ENCODE results near the gene NKX2-1.

The NKX2-1 gene

GRCh38 chr14:36517242-36518030 lies 2.6 kb downstream of the NKX2-1 start:
- no peak for DNase-seq

GRCh38 chr14:36516719-36517241 lies 3.3 kb downstream of the NKX2-1 start:
- no peak for DNase-seq

- no peak for DNase-seq
Observed at GRCh38 chr14:36515896-36516718, 3.9 kb downstream of the NKX2-1 start.

- no peak for DNase-seq
Observed at GRCh38 chr14:36515105-36515593, 4.9 kb downstream of the NKX2-1 start.

GRCh38 chr14:36514278-36515104 lies 5.5 kb downstream of the NKX2-1 start:
- no peak for DNase-seq

DNA sequence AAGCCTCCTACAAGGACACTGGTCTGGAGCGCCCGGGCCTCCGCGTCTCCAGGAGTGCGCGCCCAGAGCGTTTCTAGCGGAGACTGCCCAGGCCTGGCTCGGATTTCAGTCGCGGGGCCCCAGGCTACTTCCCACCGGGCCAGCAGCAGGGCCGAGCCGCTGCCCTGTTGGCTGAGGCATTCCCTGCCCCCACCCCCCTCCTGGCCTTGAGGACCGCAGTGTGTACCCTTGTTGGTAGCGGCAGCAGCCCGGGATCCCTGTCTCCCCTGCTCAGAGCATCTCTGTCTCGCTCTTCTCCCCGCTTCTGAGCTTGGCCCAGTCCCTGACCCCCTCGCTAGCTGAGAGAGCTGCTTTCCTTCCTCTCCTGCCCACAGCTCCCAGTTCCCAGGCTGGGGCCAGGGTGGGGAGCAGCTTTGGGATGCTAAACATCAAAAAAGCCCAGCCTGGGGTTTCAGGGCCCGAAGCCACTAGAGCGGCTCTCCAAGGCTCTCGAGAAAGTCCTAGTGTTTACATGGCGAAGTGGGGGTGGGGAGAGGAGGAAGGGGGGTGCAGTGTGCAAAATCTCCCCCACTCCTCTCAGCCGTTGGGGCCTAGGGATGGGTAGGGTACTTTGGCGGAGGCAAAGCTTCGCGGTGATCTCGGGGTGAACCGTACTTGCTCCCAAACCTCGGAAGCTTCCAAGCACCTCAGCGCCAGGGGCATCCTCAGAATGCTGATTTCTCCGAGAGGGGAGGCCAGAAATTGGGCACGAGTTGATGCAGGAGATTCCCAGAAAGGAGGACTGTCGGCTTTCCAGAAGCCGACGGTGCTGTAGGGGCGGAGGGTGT lies 6.4 kb downstream of the NKX2-1 start:
- no peak for DNase-seq

DNA sequence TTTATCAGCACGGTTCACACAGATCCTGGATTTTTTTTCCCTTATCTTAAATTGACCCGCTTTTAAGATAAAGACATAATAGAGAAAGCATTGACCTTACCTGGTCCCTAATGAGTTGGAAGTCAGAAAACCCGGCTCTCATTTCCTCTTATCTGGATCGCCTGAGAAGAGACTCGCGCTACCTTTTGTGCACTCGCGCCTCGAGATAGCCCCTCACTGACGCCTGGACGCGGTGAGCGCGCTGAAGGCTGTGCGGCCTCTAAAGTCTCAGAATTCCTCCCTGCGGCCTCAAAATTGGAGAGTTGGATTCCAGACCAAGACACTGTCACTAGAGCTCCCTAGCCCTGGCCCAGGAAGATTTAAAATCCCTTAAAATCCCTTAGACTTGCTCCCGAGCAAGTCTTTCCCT lies 7.0 kb downstream of the NKX2-1 start:
- DNase-seq = no peak

DNA sequence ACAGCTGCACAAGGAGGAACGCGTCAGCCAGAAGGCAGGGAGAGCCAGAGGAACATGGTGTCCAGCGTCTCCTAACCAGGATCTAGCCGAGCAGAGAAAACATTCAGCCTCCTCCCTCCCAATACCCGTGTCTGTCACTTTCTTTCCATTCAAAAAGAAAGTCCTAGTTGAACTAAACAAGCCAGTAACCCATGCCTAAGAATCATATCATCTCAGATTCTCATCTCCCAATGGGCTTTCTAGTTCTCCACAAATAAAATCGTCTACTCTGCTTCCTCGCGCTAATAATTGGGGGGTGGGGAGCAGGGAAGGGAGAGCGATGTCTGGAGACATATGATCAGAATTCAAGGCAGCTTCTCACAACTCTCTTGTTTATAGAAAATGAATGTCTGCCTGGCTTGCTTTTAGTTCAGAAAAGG lies 7.4 kb downstream of the NKX2-1 start:
- DNase-seq = no peak

- no peak for DNase-seq
Observed at GRCh38 chr14:36511981-36512584, 7.9 kb downstream of the NKX2-1 start.

- DNase-seq = no peak
Observed at GRCh38 chr14:36510874-36511273, 9.2 kb downstream of the NKX2-1 start.

GRCh38 chr14:36510078-36510799 lies 9.8 kb downstream of the NKX2-1 start:
- DNase-seq = no peak

- DNase-seq = no peak
Observed at GRCh38 chr14:36509069-36509917, 10.7 kb downstream of the NKX2-1 start.

DNA sequence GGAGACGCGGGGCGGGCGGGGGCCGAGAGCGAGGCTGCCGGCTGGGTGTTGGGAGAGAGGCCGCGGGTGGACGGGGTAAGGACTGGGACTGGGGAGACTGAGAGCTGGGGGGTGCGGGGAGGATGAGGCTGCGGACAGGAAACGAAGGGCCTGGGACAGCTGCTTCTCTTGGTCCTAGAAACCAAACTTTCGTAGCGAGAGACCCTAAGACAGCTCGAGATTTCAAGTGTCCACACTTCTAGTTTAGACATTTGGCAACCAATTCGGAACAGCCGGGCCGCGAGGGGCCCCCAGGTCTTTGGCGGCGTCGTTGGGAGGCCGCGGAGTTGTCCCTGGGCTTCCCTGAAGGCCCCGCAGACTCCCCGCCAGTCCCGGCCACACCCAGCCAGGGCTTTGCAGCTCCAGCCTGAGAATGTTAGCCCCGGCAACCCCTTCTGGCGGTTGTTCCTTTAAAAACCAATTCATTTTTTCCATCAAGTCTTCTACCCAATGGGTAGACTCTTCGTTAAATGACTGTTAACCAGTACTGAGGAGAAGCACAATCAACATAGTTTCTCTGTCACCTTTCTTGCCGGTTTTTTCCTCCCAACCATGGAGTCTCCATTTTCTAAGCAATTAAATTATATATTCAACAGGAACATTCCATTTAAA lies 11.5 kb downstream of the NKX2-1 start:
- DNase-seq = no peak

- no peak for DNase-seq
Observed at GRCh38 chr14:36507847-36508417, 12.1 kb downstream of the NKX2-1 start.

- no peak for DNase-seq
Observed at GRCh38 chr14:36506732-36507614, 13.1 kb downstream of the NKX2-1 start.

- DNase-seq = no peak
Observed at GRCh38 chr14:36505892-36506731, 13.9 kb downstream of the NKX2-1 start.

All from activated T-cell treated with anti-CD3 and anti-CD28 coated beads, Interleukin-2, amount 50 U/mL, for 1 hour (primary cell).